ENCODE results near the gene MEF2D.

The MEF2D gene

DNA sequence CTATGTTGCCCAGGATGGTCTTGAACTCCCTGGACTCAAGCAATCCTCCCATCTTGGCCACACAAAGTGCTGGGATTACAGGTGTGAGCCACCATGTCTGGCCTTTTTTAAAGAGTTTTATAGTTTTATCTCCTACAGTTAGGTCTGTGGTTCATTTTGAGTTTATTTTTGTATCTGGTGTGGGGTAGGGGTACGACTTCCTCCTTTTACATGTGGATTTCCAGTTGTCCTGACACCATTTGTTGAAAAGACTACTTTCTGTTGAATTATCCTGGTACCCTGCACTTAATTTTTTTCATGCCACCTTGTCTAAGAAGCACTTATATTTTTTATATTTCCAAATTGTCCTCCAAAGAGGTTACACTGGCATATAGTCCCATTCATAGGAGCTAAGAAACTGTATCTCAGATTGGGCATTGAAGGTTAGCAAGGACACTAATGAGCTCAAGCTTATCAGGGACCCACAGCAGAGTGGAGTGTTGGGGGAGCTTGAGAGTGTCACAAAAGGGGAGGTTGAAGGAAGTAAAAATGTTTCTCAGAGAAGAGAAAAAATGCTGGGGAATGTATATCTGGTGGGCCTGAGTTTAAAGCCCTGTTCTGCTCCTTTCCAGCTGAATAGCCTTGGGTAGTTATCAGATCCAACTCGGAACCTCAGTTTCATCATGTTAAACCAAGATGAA, 23.4 kb upstream of the MEF2D start:
- DNase-seq: no peak

DNA sequence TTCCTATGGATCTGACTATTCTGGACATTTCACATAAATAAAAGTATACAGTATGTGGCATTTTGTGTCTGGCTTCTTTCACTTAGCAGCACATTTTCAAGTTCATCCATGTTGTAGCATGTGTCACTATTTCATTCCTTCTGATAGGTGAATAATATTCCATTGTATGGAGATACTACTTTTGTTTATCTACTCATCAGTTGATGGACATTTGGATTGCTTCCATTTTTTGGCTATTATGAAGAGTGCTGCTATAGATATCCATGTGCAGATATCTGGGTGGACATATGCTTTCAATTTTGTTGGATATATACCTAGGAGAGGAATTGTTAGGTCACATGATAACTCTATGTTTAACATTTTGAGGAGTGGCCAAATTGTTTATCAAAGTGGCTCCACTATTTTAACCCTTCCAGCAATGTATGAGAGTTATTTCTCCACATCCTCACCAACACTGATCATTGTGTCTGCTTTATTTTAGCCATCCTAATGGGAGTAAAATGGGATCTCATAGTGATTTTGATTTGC, 21.9 kb upstream of the MEF2D start:
- no peak for DNase-seq

DNA sequence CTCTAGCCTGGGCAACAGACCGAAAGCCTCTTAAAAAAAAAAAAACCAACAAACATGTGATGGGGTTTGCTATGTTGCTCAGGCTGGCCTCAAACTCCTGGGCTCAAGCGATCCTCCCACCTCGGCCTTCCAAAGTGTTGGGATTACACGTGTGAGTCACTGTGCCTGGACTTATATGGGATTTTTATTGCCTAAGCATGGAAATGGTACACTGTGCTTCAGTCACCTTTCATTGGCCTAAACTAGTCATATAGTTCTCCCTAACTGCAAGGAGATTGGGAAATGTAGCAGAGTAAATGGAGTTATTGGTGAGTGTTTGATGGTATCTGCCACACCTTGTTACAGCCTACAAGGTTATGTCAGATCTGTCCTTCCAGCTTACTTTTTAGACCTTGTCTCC, 17.2 kb upstream of the MEF2D start:
- DNase-seq: no peak

DNA sequence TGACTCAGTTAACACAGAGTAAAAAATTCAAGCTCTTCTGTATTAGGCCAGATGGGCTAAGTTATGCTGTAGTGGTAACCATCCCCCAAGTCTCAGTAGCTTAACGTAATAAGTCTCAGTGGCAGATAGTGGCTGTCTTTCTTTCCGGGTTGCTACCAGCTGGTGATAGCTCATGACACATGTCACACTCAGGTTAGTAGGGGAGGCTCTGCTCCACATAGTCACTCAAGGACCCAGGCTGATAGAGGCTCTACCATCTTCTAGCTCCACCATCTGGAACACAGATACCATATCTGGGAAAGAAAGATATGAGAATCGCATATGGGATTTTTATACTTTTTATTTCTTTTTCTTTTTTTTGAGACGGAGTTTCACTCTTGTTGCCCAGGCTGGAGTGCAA, 16.2 kb upstream of the MEF2D start:
- no peak for DNase-seq

DNA sequence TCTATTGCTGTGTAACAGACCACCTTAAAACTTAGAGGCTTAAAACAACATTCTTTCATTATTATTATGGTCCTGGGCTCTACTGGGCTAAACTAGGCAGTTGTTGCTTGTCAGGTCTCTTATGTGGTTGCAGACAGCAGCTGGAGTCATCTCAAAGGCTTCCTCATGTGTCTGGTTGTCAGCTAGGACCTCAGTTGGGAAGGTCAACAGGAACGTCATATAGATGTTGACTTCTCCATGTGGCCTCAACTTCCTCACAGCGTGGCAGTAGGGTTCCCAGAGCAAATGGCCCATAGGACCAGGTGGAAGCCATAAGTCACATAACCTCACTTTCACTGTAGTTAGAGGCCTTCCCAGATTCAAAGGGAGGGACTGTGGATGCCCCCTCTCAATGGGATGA, 15.4 kb upstream of the MEF2D start:
- no peak for DNase-seq

DNA sequence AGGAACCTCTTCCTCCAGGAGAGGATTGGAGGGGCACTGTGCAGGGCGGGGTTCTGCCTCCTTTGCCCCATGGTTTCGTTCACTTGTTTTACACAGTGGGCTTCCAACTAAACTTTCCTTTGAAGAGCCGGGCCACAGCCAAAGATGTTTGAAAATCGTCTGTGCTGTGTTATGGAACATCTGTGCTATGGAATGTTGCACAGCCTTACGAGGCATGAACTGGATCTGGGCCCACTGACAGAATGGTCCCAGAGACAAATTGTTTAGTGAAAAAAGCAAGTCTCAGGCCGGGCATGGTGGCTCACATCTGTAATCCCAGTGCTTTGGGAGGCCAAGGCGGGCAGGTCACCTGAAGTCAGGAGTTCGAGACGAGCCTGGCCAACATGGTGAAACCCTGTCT, 12.6 kb upstream of the MEF2D start:
- no peak for DNase-seq

DNA sequence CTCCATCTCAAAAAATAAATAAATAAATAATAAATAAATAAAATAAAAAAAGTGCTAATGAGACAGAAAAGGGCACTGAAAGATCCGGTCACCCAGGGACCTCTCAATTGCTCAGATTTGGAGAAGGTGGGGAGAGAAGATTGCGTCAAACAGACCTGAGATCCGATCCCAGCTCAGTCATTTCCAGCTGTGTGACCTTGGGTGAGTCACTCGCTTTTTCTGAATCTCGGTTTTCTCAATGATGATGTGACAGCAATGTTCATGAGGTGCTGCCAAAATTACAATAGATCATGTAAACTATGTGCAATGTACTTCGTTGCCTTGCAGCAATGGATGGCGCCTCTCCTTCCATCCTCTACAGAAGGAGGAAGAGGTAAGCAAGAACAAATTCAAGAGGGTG, 11.1 kb upstream of the MEF2D start:
- DNase-seq: peak; percentile 58

DNA sequence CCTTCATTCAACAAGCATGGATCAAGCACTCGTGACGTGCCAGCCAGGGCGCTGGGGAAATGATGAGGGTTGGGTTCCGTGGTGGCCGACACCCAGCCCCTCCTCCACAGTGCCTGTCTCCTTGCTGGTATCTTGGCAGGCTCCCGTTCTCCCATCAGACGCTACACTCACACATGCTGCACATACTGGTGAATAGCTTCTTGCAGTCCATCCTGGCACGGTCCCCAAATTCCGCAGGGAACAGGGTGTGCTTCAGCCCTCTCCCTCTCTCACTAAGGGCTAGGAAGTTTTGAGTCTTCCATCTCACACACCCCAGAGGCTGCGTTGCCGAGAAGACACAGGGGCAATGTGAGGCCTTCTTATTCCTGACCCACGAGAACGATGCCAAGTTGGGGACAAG, 10.1 kb upstream of the MEF2D start:
- DNase-seq: no peak

DNA sequence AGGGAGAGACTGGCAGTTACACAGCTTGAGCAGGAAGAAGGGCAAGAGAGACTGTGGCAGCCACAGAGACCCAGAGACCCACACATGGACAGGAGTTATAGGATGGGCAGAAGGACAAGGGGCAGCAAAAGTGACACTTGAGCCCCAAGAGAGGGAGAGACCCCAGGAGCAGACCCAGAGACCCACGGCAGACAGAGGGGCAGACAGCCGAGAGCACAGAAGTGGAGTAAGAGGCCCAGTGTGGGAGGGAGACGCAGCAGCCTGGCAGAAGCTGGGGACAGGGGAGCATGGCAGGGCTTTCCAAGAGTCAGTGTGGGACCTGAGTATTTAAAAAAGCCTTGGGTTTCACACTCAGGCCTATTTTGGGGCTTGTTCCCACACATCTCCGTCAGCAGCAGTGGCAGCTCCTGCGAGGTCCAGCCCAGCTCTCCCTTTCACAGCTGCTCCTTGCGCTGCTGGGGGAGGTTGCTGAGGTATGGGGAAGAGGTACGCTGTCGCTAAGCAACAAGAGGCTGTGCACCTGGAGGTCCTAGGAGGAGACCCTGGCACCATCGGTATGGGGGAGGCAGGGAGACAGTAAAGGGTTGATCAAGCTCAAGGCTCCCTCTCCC, 9.0 kb upstream of the MEF2D start:
- DNase-seq: no peak

DNA sequence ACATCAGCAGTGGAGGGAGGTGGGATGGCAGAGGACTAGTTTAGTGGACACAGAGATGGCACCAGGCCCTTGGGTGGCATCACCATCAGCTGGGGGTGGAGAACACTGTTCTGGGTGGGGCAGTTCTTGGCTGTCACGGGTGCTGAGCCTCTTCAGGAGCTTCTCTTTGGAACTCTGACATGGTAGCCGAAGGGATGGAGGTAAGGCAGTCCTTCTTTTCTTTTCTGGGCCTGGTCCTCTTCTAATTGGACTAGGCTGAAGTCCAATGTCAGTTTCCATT, 8.3 kb upstream of the MEF2D start:
- no peak for DNase-seq

DNA sequence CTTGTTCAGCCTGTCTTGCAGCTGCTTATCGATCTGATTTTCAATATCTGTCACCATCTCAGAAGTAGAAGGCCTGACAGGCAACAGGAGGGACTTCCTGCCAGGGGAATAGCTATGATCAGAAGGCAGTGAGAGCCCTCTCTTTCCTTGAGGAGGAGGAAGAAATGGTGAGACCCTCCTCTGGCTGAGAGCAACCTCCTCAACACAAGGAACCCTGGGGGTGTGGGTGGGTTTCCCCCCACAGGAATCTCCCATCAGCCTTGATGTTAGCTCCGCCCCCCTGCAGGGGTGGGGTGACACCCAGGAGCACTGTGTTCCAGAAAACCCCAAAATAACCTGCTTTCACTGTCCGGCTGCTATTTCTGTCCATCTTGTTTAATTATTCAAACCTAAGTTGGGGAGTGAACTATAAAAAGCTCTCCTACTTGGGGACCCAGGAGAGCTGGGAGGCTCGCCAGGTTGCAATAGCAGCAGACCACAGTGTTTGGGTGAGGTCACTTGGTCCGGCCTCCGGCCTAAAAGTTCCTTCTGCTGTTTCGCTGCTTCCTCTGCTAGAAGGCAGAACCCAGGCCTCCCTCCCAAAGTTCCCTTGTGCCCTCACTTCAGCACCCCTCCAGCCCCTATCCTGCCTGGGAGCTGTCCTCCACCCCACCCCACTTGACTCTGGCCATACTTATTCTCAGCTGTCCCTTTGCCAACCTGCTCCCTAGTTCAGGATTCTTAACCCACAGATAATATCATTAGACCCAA, 7.8 kb upstream of the MEF2D start:
- DNase-seq: no peak

DNA sequence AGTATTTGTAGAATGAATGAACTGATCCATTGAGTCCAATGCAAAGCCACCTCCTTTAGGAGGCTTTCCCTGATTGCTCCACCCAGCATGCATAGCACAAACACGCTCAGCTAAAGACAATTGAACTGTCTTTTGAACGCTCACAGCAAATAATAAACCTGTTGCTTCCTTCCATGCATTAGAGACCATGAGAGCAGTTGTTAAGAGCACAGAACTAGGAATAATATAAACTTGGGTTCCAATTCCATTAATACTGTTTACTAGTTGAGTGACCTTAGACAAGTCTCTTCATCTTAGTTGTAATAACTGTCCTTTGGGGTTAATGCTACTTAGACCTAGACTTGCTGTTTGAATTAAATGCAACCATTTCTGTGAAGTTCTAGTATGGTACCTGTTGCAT, 5.9 kb upstream of the MEF2D start:
- no peak for DNase-seq

DNA sequence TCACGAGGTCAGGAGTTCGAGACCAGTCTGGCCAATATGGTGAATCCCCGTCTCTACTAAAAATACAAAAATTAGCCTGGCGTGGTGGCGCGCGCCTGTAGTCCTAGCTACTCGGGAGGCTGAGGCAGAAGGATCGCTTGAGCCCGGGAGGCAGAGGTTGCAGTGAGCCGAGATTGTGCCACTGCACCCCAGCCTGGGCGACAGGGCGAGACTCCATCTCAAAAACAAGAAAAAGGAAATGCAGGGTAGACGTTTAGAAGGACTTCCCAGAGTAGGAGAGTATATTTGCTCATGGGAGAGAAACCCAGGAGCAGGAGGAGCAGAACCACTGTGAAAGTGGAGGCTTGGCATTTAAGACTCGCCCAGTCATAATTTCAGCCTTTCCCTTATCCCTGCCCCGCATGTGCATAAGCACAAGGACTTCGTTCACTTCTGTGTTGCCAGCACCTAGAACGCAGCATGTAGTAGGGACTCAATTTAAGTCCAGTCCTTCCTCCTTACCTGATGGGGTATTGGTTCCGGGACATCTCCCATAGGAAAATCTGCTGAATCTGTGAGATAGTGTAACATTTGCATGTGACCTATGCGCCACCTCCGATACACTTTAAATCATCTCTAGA, 5.2 kb upstream of the MEF2D start:
- no peak for DNase-seq

DNA sequence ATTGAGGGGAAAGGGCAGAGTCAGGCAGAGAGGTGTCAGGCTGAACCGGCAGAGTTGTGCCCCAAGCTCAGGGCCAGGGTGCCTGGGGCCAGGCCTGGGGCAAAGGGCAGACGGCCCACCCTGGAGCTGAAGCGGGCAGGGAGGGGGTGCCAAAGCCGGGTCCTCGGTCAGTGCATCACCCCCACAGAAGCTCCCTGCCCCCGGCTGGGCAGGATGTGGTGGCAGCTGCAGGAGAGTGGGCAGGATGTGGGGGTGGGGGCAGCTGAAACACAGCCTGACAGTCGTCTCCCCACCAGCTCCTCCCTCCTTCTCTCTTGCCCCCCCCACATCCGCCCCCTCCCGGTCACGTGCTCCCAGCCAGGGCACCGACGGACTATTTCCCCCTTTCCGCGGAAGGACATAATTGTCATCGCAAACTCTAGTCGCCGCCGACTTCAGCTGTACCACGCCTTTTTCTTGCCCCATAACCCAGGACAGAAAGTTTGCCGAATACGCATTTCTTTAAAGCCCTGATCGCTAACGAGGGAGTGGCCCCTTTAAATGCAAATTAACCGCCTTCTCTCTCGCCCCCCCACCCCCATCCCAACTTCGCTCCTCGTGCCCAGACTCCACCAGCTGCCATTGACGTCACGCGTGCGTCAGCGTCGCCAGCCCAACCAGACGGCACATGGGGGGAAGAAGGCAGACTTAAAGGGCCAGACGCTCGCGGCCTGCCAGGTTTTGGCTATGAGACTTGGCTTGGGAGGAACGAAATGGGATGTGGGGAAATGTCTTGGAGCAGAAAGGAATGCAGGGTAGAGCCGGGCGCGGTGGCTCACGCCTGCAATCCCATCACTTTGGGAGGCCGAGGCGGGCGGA, 4.5 kb upstream of the MEF2D start:
- peak; percentile 98 for DNase-seq

DNA sequence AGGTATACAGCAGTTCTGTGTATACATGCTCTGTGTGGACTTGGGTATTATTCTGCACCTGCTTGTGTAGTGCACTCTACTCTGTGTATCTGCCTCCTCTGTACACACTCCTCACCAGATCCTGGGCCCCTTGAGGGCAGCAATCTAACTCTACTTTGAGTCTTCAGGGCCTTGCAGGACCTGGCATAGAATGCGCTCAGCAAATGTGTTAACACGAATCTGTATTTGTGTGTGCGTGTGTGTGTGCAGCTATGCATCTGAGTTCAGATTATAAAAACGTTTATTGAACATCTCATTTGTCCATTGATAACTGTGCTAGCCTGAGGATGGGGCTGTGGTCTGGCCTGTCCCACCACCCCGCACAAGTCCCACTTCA, 3.9 kb upstream of the MEF2D start:
- DNase-seq: peak; percentile 55

DNA sequence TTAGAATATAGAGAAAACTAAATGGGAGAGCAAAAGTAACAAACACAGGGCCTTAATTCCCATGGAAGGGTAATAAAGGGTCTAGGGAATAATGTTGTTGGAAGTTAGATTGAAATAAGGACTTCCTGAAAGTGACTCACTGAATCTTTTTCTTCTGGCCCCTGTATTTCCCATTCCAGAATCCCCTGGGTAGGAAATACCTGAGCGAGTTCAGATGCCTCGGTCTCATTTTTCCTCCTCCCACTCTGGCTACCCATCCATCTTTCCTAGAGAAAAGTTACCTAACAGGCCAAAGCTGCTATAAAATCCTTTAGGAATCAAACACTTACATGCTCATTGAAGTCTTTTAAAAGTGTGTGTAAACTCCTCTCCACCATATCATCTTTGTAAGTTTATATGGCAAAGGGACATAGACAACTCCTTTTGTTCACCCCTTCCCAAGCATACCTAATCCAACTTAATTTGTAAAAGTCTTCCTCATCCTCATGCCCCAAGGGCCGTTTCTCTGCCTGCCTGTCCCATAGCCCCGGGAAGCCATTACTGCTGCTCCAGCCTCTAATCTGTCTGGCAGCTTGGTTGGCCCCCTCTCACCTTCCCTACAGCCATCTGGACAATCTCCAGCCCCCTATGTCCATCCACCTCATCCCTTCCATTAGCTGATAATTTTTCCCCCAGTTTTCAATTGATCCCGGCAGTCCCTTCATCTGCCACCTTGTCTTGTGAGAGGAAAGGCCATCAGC, 3.3 kb upstream of the MEF2D start:
- DNase-seq: no peak

DNA sequence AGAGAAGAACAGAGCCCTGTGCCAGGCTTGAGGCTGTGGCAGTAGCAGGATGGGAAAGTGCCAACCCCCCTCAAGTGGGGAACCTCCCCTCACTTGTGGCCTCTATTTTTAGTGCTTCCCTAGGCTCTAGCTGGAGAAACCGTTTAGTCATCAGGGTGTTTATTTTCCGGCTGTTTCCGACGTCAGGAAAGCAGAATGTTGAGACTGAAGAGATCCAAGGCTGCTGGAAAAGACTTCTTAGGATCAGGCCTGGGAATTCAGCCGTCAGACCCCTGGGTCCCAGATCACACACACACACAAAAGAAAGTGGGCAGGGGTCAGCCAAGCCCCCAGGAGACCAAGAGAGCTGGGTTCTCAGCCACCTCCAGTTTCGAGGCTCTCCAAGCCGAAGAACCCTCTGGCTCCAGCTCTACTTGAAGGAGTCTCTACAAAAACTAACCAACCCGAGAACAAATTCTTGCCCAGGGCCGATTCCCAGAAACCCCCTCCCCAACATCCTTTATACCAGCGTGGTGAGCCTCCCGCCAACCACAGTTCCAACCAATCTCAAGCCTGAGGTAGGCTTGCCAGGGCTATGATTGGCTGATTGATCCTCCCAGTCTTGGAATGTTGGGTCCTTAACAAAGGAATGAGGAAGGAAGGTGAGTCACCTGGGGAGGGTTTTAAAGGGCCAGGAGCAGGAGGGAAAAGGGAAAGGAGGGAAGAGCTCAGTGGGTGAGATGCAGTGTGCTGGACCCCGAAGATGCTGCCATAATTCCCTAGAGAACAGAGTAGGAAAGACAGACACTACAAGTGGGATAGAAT, 2.5 kb upstream of the MEF2D start:
- DNase-seq: no peak

DNA sequence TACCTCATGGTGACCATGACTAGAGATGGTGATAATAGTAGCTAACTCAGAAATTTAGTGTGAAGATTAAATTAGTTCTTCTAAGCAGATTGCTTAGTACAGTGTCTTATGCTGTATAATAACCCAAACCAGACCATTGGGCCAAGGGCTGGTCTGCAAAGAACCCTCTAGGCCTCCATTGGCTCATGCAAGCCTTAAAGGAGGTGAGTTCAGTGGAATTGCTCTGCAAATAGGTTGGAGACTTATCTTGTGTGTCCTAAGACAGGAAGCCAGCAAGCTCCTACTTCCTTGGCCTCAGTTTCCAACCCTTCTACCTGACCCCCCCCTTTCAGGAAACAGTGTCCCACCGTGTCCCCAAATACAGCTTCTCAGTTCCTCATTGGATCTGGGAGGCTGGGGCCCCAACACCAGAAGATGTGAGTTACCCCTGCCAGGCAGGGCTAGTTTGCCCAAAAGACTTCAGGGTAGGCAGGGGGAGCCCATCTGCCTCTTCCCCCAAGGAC, 1.9 kb upstream of the MEF2D start:
- DNase-seq: no peak

DNA sequence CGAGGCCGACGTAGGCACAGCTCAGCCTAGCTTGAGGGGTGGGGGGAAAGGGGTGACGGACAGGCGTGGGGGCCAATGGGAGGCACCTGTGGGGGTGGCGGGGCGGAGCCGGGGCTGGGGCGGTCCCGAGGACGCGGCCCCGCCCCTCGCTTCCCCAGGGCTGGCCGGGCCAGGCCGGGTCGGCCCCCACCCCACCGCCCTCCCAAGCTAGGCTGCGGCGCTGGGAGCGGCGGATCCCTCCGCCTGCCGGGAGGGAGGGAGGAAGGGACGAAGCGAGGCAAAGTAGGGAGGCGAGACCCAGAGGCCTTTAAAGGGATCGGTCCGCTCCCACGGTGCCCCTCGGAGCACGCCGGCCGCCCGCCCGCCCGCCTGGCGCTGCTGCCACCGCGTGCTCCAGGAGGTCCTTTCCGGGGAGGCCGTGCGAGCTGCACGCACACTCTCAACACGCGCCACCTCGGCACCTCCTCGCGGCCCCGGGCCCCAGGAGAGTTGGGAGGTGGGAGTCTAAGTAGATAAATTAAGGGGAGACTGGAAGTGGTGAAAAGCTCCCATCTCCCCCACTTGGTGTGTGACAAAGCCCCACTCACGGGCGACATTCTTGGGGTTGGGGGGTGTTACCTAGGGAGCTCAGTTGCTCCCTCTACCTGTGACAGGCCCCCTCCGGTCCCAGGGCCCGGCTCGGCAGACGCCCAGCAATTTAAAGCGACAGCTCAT, 375 bp upstream of the MEF2D start:
- peak; percentile 94 for DNase-seq

DNA sequence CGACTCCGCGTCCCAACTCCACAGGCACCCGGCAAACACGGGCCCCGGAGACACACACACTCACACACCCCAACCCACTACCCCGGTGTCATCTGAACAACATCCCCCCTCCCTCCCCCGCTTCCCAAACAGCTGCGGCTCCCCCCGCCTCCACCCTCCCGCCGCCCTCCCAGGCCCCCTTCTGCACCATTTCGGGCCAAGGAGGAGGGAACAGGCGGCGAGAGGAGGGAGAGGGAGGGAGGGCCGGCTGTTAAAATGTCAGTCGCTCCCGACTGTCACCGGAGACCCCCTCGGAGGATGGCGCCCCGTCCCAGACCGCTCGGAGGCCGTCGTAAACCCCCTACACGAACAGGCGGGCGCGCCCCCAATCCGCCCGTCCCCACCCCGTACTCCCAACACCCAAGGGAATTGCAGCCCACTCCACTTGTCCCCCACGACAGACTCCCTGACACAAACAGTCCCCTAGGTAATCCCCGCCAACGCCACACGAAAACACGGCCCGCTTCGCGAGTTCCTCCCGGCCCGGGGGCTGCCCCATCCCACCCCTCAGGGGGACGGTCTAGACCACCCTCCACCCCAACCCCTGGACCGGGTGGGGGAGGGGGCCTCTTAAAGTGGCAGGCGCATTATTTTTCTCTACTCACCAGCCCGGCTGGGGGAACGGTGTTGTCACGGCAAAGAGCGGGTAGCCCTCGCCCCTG, 583 bp downstream of the MEF2D start:
- peak; percentile 49 for DNase-seq
